Left kidney (tissue), 2 donors: Measurements from ENCODE around the gene DGCR6L. TPM values are rescaled to one million over a fixed set of nuclear protein-coding genes. Genes with fewer than 3 reads are reported as not detected.
"Not testable (repeated sequence)": the region's sequence is repeated elsewhere in the genome, so short reads cannot be mapped to it uniquely, and the experiment has no call there.

Experiments
- DNase-seq: peaks from one replicate; pipeline ENCODE4 v3.0.0-alpha.2; 2013
- polyA plus RNA-seq: library from polyadenylated mRNA; unstranded; fragments of 120-200 nt; gene quantifications from one replicate; pipeline ENCODE4 v1.2.1, GENCODE V29; 2013; ENCODE audit not compliant: insufficient read length

The DGCR6L gene
- polyA plus RNA-seq, 1 donor: 44.7 TPM

- not testable (repeated sequence) for DNase-seq
Observed at GRCh38 chr22:20310773-20311172, 9.1 kb downstream of the DGCR6L start.

DNA sequence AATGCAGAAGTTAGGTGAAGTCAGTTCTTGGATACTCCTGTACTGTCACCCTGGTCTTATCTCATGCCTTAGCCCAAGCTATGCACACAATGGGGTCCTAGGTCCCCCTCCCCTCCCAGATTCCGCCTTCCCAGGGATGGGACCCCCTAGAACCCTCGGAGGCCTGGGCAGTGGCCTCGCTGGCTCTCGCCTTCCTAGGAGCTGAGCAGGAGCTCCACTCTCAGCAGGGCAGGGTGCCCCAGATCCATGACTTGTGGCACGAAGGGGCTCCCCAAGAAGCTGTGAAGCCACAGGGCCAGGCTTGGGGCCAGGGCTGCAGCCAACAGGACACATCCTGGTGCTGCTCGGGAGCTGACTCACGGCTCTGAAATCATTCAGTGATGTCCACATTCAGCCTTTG is 9.7 kb downstream of the DGCR6L start:
- not testable (repeated sequence) for DNase-seq

DNA sequence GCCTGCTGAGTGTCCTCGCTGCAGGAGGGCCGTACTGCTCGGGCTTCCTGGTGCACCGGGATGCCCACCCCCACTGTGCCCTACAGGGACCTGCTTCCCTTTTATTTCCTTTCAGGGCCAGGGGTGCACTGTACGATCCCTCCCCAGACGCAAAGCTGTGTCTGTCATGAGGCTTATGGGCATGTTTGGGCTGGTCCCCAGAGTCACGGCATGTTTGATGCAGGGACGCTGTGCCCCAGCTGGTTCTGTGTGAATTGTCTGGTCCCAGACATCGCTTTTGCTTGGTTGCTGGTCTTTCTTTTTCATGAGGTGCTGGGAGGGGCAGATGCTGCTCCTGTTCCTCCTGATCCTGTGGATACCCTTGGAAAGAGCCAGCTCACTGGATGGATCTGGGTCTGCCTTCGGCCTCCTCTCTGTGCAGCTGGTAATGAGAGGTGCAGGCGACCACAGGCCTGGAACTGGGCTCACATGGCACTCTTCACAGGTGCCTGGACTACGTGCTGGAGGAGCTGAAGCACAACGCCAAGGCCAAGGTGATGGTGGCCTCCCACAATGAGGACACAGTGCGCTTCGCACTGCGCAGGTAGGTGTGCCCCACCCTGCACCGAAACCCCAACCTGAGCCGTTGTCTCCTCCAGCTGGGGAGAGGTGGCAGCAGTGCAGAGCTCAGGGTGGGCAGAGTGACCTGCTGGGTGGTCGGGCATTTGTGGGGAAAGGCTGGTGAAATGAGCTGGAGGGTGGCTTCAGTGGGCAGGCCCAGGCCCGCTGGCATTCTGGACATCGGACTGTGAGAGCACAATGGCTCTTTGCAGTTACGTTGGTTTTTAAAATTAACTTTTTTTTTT is 10.8 kb downstream of the DGCR6L start:
- not testable (repeated sequence) for DNase-seq

DNA sequence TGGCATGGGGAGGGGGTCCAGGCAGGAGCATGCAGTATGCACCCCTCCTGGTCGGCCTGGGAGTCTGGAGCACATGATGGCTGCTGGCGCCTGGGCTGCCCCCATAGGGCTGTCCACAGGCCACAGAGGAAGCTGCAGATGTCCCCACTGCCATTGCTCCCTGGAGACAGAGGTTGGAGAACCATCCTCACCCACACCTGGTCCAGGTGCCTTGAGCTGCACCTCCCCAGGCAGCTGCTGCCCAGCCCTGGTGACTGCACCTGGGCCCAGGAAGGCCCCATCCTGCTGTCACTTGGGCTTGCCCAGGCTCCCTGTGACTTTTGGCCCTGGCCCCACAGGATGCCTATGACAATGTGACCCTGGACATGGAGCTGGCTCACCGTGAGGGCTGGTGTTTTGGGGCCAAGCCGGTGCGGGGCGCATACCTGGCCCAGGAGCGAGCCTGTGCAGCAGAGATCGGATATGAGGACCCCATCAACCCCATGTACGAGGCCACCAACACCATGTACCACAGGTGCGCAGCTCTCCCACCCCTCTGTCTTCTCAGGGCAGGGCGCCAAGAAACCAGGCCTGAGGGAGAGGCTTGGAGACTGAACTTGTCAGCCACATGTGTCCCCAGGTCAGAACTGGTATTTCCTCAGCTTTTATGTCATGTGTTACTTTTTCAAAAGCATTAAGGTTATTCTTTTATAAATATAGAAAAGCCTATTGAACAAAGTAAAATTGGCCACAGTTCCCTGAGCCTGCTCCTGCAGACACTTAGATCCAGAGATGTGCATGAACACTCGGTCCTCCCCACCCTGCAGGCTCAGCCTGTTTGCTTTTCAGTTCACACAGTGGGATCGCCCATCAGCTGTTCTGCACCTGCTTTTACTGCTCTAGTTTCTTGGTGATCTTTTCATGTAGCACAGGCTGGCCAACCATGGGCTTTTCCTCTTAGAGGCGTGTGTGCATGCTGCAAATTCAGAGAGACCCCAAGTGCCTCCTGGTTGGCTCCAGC is 12.1 kb downstream of the DGCR6L start:
- not testable (repeated sequence) for DNase-seq

- not testable (repeated sequence) for DNase-seq
Observed at GRCh38 chr22:20306646-20307447, 13.0 kb downstream of the DGCR6L start.

DNA sequence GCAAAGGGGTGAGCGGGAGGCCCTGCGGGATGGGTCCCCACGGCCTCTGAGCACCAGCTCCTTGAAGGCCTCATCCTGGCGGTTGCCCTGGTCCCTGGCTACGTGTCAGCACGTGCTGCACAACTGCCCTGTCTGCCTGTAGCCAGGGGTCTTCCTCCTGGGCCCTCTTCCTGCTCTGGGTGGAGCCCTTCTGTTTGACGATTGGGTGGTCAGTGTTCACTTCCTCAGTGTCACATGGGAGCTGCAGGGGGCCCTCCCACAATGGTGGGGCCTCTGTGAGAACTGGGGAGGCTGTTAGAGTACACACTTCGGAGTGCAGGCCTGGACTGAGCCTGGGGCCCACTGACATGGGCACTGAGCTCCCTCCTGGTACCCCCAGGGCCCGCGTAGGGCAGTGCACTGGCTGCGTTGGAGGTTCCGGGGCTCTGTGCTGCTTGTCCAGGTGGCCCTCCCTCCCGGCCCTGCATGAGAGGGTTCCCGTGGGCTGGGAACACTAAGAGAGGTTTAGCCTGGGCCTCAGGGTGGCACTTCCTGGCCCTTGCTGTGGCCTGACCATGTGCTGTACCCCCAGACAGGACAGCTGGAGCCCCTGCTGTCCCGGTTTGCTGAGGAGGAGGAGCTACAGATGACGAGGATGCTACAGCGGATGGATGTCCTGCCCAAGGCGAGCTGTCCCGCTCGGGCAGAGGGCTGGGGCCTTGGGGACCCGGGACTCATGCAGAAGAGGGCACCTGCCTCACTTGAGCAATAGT is 13.8 kb downstream of the DGCR6L start:
- no peak for DNase-seq

- DNase-seq: not testable (repeated sequence)
Observed at GRCh38 chr22:20305230-20305893, 14.5 kb downstream of the DGCR6L start.

DNA sequence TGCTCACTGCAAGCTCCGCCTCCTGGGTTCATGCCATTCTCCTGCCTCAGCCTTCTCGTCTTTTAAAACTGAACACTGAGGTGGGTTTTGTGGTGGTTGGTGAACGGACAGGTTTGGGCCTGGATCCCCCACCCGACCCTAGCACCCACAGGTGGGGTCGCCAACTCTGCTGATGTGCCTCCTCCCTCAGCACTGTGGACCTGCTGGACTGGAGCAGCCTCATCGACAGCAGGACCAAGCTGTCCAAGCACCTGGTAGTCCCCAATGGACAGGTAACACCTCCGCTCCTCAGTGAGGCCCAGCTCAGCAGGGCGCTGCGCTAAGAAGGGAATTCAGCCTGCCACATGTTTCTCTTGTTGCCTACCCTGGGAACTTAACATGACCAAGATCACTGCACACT is 15.2 kb downstream of the DGCR6L start:
- no peak for DNase-seq

GRCh38 chr22:20303229-20303534 is 16.7 kb downstream of the DGCR6L start:
- DNase-seq: not testable (repeated sequence)

- no peak for DNase-seq
Observed at GRCh38 chr22:20302438-20303228, 17.2 kb downstream of the DGCR6L start.

DNA sequence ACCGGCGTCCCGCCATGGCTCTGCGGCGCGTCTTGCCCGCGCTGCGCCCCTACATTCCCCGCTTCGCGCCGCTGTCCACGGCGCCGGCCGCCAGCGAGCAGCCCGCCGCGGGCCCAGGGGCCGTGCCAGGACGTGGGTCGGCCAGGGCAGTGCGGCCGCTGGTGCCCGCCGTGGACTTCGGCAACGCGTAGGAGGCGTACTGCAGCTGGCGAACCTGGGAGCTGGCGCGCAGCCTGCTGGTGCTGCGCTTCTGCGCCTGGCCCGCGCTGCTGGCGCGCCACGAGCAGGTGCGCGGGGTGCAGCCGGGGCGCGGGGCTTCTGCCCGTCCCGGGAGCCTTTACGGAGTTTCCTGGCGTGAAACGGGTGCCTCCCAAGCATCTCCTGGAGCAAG is 20.1 kb downstream of the DGCR6L start:
- no peak for DNase-seq

GRCh38 chr22:20298803-20299745 is 20.8 kb downstream of the DGCR6L start:
- peak; percentile 76 for DNase-seq

DNA sequence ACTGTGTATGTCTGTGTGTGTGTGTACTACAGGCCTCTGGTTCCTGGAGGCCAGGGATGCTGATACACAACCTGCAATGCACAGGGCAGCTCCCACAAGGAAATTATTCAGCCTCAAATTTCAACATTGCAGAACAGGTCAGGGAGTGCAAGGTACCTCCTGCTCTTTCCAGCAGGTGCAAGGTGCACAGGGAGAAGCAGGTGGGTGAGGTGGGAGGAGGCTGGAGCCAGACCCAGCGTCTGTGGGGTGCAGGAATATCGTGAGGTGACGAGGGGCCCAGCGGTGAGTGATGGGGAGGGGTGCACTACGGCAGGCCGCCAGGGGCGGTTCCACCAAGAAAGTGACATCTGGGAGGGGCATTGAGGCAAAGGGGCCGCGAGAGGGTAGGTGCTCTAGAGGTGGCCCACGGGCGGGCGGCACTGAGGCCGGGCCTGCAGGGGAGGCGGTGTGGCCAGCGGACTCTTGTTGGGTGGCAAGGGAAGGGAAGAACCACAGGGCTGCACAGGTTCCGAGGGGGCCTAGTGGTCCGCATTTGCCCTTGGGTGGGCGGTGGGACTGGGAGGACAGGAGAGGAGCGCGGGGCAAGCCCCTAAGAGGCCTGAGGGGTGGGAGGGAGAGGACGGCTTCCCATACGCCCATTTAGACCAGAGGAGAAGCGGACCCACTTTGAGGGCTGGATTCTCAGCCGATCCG is 21.6 kb downstream of the DGCR6L start:
- no peak for DNase-seq

GRCh38 chr22:20297414-20298109 is 22.3 kb downstream of the DGCR6L start:
- DNase-seq: no peak

DNA sequence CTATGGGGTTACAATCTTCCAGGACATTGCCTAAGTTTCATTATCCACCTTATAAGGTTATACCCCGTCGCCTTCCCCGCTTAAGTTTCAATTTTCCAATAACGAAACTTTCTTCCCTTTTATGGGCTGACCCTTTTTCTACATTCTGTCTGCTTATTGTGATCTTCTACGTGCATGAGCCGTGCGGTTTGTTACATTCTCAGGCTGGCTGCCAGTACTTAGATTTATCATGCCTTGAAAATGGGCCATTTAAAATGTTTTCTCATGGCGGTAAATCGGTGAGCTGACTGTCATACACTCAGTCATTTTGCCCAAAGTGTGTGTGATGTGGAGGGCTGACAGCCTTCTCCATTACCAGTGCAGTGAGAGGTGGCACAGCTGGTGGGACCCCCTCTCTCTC is 23.3 kb downstream of the DGCR6L start:
- DNase-seq: no peak

DNA sequence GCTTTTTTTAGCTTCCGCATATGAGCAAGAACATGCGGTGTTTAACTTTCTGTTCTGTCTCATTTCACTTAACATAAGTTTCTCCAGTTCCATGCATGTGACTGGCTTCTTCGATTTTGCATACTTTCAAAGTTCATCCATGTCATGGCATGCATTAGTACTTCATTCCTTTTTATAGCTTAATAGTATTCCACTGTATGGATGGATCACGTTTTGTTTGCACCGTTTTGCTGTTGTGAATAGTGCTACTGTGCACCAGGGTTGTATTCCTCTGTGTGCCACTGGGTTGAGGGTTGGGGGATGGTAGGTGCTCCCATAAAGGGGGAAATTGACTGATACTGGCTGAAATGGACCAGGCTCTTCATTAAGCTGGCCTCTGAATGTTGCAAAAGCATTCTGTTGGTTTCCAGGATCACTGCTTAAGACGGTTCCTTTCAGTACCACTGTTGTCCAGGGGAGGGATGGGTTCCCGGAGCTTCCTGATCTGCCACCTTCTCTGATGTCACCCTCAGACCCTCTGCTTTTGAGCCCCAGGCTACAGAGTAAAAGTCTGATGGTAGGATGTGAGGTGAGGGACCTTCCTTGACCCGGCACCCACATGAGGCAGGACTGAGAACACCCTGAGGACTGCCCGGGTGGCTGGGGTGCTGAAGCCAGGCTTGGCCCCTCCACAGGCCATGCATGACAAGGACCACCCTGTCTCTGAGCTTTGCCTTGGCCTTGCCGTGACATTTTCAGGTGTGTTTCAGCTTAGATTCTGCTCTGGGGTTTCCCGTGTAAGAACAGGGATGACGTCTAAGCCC is 24.4 kb downstream of the DGCR6L start:
- no peak for DNase-seq
